Suppressor macrophage treated with lipopolysaccharide for 1 hour (primary cell): ENCODE data around the gene ADPRM.

Source experiments
- DNase-seq, 3 donors: peaks; one replicate each; pipeline ENCODE4 v3.0.0-alpha.2; 2020 to 2022

ADPRM gene

DNA sequence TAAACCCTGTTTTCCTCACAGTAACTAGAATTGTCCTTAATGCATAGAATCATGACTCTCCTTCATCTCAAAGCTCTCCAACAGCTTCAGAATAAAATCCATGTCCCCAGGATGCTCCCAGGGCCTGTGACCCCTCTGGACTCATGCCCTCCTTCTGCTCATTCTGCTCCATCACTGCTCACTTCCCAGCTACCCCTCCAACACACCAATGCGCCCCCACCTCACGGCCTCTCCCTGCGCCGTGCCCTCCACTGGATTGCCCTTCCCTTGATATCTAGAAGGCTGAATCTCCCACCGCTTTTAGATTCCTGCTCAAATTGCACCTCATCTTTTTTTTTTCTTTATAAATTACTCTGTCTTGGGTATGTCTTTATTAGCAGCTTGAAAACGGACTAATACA is 45.0 kb downstream of the ADPRM start:
- DNase-seq: no peak

DNA sequence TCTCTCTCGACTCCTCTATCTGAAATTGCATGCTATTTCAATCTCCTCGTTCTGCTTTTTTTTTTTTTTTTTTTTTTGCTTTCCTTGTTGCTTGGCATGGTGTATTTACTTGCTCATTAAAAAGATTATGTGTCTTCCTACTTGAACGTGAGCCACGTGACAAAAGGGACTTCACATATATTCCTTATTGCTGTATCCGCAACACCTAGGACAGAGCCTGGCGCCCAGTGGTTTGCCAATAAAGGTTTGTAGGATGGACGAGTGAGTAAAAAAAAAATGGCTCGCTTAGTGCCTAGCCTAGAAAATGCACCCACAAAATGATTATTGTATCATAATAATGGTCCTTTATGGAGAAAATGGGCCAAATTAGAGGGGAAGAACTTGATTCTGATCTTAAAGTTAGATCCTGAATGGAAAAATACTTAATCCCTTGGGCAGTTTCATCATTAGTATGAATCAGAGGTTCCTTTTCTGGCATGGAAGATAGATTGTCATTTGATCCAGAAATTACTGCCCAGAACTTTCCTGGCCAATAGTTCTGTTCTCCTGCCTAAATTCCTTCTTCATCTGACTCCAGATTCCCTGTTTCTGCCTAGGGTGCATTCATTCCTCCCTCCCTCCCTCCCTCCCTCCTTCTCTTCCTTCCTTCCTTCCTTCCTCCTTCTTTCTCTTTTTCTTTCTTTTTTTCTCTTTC is 46.1 kb downstream of the ADPRM start:
- DNase-seq: no peak

DNA sequence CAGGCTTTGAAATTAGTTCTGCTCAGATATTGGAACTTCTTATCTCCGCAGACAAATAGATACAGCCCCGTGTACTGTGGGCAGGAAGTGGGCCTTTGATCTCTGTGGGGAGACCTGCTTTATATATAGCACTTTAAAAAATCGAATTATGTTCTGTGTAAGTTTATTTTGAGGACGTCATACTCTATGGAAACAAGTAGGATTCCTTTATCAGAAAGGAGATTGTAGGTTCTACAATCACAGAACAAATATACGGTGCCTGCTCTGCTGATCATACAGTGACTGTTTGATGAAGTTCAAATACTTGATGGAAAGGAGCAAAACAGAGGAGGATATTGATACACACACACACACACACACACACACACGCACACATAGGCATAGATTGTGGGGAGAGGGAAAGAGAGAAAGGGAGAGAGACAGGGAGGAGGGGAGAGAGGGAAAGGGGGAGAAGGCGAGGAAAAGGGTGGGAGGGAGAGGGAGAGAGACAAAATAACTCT is 47.2 kb downstream of the ADPRM start:
- DNase-seq: no peak

DNA sequence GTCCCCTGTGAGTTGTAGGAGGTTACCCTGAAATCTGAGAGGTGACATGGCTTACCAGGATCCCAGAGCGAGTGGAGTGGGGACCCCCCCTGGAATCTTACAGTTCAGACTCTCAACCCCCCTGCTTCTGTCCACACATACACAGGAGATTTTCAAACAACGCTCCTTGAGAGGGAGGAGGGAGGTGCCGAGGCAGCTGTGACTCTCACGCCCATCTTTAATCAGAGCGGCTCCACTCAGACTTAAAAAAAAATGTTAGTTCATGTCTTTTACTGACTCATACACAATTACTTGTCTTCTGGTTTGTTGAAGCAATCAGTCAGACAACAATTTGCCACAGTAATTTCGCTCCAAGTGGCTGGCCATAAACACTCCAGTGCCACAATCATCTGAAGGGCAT is 47.8 kb downstream of the ADPRM start:
- DNase-seq: no peak

DNA sequence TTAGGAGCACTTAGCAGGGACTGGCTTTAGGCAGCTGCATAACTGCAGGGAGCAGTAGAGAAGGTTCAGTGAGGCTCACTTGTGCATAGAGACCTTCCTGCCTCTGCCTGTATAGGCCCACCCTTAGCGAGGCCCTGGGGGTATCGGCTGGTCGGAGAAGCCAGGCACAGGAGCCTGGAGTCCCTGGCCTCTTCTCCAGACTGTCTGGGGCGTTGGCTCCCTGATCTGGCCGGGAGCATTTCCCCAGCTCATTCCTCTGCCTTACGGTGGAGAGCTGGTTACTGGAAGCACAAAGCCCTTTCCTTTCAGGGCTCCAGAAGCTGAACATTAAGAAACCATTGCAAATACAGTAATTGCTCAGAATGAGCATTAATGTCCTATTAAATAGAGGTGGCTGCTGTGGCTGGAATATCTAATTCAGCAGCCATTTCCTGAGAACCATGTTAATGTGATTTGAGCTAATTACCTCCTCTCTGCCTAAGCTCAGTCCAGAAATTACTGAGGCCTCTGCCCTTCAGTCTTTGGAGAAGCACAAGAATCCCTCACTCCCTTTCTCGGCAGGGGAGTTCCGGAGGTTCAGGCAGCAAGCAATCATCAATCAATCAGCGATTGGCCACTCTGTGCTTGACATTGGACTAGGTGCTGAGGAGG is 51.3 kb downstream of the ADPRM start:
- no peak for DNase-seq

DNA sequence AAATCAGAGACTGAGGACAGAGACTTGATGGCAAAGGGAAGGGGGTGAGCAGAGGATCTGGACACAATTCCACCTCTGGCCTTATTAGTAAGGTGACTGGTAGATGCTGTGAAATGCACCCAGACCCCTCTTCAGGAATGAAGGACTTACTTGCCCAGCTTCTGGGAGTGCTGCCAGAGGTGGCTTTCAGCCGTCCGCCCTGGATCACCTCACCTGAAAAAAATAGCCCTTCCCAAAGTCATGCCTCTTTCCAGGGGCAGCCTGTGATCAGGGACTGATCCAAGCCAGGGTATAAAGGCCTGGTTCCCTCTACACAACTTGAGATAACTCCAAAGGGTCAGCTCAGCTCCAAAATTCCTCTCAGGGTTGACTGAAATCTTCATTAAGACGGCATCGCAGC is 52.8 kb downstream of the ADPRM start:
- no peak for DNase-seq

DNA sequence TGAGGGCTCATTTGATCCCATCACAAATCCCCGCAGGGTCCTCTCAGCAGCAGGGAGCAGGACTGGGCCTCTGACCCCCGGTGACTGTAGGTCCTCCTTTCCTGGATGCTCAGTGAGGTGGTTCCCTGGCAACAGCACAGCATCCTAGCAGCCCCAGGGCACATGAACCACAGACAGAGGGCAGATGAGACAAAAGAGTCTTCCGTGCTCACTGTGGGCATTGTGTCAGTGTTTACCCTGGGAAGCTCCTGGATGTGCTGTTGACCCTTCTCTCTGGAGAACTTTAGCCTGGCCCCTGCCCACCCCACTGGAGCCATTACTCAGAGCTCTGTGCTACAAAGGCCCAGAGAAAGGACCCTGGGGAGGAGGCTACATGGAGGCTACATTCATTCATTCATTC is 54.2 kb downstream of the ADPRM start:
- no peak for DNase-seq

DNA sequence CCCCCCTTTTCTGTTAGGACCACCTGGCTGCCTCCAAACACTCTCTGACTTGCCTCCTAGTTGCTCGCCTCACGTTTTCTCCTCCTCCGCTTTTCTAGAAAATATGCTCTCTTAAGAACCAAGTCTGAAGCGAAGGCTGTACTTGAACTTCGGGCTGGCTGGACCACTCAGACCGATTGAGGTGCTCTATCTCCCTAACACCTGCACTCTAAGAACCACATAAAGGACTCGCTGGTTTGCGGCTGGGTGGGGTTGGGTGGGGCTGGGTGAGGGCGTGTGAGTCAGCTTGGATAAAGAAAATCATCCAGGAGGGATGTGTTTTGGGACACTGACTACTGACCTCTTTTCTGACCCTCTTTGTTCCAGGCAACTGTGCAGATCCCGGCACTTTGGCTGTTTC is 55.3 kb downstream of the ADPRM start:
- no peak for DNase-seq

DNA sequence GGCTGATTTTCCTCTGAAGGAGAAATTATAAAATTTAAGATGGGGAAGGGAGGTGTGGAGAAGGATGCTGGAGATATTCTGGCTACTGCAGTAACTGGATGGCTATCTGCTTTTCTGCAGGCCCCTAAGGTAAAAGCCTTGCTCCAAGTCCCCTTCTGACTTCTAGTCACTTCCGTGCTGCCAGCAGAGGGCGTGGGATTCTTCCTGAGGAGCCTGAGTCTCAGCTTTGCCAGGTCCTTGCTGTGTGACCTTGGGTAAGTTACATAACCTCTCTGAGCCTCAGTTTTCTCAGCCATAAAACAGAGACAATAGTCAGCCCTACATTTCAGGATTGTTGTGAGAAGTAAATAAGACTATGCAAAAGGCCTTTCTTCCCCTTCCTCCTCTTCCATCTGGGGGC is 56.7 kb downstream of the ADPRM start:
- peak; percentile 24 to 43 (median 38) for DNase-seq

DNA sequence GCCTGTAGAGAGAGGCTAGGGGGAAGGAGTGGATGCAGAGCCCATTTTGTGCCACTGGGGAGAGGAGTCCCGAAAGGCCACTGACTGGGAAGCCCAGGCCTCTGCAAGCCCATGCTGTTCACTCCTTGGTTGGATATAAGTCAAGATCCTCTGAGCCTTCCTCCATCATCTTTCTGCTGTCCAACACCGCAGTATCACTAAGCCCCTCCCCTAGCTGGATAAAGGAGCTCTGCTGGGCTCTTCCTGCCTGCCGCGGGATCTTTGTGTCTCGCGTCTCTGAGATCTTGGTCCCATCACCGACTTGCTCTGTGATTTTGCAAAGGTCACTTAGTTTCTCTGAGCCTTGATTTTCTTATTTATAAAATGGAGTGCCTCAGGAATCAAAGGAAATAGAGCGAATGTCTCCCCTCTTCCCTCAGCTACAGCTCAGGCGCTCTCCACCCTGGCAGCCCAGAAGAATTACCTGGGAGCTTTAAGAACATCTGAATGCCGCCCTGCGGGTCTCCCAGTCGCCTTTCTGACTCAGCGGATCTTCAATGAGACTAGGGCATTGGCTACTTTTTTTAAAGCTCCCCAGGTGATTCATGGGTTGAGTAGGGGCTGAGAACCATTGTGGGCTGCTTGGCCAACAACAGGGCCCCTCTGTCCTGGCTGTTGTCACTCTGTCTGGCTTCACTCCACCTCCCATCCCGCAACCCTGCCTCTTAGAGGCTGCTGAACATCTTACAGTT is 57.6 kb downstream of the ADPRM start:
- no peak for DNase-seq

DNA sequence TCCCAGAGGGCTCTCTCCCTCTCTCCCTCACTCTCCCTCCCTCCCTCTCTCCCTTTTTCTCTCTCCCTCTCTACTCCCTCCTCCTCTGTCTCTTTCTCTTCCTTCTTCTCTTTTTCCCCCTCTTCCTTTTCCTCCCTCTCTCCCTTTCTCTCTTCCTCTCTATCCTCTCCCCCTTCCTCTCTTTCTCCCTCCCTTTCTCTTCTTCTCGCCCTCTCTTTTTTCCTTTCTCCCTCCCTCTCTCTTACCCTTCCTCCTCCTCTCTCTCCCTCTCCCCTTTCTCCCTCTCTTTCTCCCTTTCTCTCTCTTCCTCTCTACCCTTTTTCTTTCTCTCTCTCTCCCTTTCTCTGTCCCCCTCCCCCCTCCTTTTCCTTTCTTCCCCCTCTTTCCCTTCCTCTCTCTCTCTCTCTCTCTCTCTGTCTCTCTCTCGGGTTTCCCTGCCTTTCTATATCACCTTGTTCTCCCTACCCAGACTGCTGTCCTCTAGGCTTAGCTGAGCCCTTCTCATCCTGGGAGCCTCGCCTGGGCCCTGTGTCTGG is 58.3 kb downstream of the ADPRM start:
- no peak for DNase-seq

DNA sequence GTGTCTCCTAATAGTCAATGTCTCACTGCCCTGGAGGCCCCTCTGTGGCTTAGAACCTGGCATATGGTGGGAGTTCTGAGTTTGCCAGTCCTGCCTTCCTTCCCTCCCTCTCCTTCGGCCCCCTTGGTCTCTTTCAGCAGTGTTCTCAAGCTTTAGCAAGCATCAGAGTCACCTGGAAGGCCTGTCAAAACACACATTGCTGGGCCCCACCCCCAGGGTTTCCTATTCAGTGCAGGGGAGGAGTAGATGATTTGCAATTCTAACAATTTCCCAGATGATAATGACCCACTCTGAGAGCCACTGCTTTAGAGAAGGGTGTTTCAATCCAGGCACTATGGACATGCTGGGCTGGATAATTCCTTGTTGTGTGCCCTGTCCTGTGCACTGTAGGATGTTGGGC is 58.8 kb downstream of the ADPRM start:
- DNase-seq: no peak

DNA sequence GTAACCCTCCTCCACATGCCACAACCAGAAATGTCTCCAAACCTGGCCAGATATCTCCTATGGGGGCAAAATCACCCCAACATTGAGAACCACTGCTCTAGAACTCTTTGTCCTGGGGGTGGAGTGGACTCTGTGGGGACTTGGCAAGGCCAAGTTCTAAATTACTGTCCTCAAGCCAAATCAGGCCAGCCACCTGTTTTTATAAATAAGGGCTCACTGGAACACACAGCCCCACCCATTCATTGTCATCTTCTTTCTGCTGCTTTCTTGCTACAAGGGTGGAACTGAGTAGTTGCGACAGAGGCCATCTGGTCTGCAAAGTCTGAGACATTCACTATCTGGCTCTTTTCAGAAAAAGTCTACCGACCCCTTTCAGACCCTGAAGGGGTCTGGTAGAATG is 59.2 kb downstream of the ADPRM start:
- DNase-seq: no peak

DNA sequence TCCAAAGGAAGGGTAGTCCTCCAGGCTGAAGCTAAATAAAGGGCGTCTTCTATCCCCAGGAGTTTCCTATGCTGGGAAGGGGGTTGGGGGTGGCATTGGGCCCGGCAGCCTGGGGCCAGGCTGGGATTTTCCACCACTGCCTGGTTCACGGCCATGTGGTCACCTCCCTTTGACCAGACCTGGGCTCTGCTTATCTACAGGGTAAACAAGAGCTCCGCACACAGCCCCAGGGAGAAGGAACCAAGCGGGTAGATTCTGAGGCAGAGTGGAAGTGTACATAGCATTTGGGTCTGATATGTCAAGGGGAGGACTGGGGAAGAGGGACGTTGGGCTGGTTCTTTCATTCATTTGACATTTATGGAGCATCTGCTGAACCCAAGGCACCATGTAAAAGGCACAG is 59.7 kb downstream of the ADPRM start:
- no peak for DNase-seq

DNA sequence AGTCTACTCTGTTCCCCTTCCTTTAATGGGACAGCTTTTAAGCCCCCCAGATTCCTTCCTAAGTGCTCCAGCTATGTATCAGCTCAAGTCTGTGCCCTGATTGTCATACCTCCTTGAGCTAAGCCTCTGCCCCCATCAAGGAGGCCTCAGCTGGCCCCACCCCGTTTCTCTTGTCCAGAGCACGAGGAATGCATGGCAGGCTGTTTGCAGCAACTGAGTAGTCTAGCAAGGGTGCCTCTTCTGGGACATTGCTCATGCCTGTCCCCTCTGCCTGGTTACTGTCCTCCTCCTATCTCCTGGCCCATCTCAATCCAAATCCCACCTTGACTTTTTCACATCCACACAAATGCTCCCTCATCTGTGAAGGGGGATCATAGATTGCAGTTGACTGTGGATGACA is 60.3 kb downstream of the ADPRM start:
- no peak for DNase-seq

DNA sequence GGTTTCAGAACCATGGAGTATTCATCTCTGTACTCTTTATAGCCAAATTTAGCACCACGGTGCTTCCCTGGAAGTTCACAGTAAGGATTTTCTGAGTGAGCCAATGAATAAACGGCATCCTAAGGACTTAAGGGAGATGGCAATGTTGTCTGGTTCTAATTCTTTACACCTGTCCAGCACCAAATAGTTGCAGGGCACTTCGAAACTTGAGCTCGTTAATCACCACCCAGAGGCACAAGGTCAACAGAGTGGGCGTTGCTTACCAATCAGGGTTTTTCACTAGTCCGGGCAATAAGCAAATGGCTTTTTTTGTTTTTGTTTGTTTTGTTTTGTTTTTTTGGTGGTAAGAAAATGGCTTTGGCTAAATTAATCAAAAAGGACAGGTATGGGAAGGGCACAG is 60.7 kb downstream of the ADPRM start:
- DNase-seq: no peak
